Left kidney (tissue), 2 donors: ENCODE measurements around the gene TAS2R14. TPM values are rescaled to one million over a fixed set of nuclear protein-coding genes. Genes with fewer than 3 reads are reported as not detected.

Experiments
- DNase-seq: peaks from one replicate; pipeline ENCODE4 v3.0.0-alpha.2; 2013
- polyA plus RNA-seq: library from polyadenylated mRNA; unstranded; fragments of 120-200 nt; gene quantifications from one replicate; pipeline ENCODE4 v1.2.1, GENCODE V29; 2013; ENCODE audit not compliant: insufficient read length

The TAS2R14 gene
- polyA plus RNA-seq, 1 donor: 5.3 TPM

GRCh38 chr12:10910380-10910779, 28.7 kb downstream of the TAS2R14 start:
- DNase-seq: no peak

- no peak for DNase-seq
Measured at GRCh38 chr12:10909462-10909861, 29.6 kb downstream of the TAS2R14 start, which contains the start of gene TAS2R13. TAS2R13 (minus strand) TSS chr12:10909562; CDS start chr12:10909298, 264 bp downstream.

DNA sequence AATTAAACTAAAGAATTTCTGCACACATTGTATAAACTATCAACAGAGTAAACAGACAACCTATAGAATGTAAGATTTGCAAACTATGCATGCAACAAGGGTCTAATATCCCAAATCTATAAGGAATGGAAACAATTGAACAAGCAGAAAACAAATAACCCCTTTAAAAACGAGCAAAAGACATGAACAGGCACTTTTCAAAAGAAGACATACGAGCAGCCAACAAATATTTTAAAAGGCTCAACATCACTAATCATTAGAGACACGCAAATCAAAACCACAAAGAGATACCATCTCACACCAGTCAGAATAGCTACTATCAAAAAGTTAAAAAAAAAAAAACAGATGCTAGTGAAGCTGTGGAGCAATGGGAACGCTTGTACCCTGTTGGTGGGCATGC, 34.4 kb downstream of the TAS2R14 start:
- no peak for DNase-seq

DNA sequence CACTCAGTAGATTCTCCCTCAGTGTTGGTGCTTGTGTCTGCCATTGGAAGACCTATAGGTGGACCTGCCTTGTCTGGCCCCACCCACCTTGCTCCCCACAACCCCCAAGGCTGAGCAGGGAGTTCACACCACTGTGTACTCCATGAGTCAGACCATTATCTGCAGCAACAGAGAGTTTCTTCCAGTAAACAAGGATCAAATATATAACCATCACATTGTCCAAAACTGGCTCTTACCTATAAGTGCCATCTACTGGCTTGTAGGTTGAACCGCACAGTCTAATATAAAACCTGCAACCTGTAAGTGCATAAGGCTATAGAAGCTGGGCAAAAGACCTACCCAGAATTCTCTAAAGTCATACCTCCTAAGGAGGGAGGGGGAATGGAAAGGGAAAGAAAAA, 37.6 kb downstream of the TAS2R14 start:
- DNase-seq: no peak

DNA sequence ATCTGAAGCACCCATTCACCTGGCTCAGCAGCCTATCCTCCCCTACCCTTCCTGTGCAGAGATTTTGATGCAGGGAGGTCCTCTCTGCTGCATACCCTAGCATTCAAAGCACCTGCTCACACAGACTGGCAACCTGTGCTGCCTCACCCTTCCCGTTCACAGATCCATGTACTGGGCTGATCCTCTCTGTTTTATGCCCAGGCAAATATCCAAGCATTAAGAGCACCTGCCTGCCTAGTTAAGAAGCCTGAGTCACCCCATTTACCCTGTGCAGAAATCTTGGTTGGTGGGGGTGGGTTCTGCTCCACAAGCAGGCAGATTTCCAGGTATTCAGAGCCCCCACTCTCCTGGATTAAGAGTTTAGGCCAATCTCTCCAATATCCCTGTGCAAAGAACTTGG, 38.1 kb downstream of the TAS2R14 start:
- DNase-seq: no peak

- DNase-seq: no peak
Measured at GRCh38 chr12:10900530-10900929, 38.5 kb downstream of the TAS2R14 start.

DNA sequence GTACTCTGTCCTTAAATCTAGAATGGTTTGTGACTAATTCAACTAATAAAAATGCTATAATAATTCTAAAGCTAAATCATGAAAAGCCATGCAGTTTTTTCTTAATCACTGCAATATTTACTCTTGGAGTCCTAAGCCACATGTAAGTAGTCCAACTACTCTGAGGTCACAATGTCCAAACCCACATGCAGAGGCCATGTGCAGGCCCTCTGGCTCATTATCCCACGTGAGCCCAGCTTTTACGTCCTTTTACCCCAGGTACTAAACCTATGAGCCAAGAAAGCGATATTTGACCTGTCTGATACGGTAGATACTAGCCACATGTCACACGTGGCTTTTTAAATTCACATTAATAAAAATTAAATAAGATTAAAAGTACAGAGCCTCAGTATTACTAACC, 42.2 kb downstream of the TAS2R14 start:
- DNase-seq: no peak

DNA sequence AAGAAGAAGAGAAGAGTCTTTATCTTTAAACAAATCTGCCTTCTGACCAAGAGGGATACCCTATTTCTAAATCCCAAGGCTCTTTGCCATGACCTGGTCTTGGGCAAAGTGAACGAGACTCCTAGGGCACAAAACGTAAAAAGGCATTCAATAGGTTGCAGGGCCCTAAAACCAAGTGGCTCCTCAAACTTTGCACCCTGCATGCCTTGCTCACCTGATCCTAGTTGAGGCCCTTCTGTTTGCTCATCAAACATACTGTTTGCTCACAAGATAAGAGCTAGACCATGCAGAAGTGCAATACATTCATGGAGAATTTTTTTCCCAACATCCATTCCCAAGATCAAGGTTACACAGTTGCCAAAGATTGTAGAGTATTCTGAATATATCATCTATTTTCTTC, 47.1 kb downstream of the TAS2R14 start:
- no peak for DNase-seq

DNA sequence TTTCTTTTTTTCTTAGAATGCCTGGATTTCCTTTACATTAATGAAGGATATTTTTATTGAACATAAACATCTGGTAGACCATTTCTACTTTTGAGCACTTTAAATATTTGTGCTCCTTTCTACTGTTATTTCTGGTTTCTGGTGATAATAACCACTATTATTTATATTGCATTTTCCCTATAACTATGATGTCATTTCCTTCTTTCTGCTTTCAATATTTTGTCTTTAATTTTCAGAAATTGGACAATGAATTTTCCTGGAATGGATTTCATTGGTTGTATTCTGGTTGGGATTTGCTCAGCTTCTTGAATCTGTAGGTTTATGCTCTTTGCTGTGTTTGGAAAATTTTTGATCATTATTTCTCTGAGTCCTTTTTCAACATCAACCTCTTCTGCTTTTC, 49.8 kb downstream of the TAS2R14 start:
- no peak for DNase-seq

Other genes with a start within 250 kb of the TAS2R14 start
- 233 TPM for gene YBX3, start 215.9 kb downstream of the TAS2R14 start, polyA plus RNA-seq
- gene TAS2R7, start 136.6 kb downstream of the TAS2R14 start, polyA plus RNA-seq: not detected
- gene TAS2R8, start 132.0 kb downstream of the TAS2R14 start, polyA plus RNA-seq: not detected
- not detected for gene TAS2R9, start 129.1 kb downstream of the TAS2R14 start, polyA plus RNA-seq
- 4.4 TPM for gene TAS2R10, start 112.9 kb downstream of the TAS2R14 start, polyA plus RNA-seq
- 10.7 TPM for gene PRR4, start 89.8 kb downstream of the TAS2R14 start, polyA plus RNA-seq
- gene PRH1, start 55.0 kb downstream of the TAS2R14 start, polyA plus RNA-seq: 14.6 TPM
- 0.12 TPM for gene TAS2R13, start 29.7 kb downstream of the TAS2R14 start, polyA plus RNA-seq
- 0.50 TPM for gene PRH2, start 10.0 kb downstream of the TAS2R14 start, polyA plus RNA-seq
- gene TAS2R50, start 47.6 kb upstream of the TAS2R14 start, polyA plus RNA-seq: 0.18 TPM
- gene TAS2R20, start 59.0 kb upstream of the TAS2R14 start, polyA plus RNA-seq: 3.2 TPM
- gene TAS2R19, start 83.4 kb upstream of the TAS2R14 start, polyA plus RNA-seq: 1.9 TPM
- 2.2 TPM for gene TAS2R31, start 92.1 kb upstream of the TAS2R14 start, polyA plus RNA-seq
- not detected for gene TAS2R46, start 123.0 kb upstream of the TAS2R14 start, polyA plus RNA-seq
- gene TAS2R43, start 153.1 kb upstream of the TAS2R14 start, polyA plus RNA-seq: 0.63 TPM
- gene TAS2R30, start 195.4 kb upstream of the TAS2R14 start, polyA plus RNA-seq: 0.52 TPM
- 17.1 TPM for gene SMIM10L1, start 231.9 kb upstream of the TAS2R14 start, polyA plus RNA-seq
- gene TAS2R42, start 247.7 kb upstream of the TAS2R14 start, polyA plus RNA-seq: not detected